Measurements from ENCODE around the gene ARHGEF16. TPM values are rescaled to one million over a fixed set of nuclear protein-coding genes. Genes with fewer than 3 reads are reported as not detected.

Gene ARHGEF16
- total and polyA plus RNA-seq, 2 experiments from 2014 or later, result not detected

GRCh38 chr1:3444298-3444697 lies 10.2 kb upstream of the ARHGEF16 start:
- Histone ChIP-seq H2AFZ (no peak overlapping the region), H3K36me3 (ENCODE audit: low read depth) (no peaks in the 10 kb centered on the region), H3K27me3 (replicated peaks; ENCODE audit: insufficient read depth) (peaks cover 39% of the 10 kb centered on the region), H3K4me3 (no peak overlapping the region), H3K27ac (no peak overlapping the region), H3K4me1 (ENCODE audit: insufficient read depth) (no peaks in the 10 kb centered on the region), H3K9me2 (ENCODE audit: insufficient read depth) (no peaks in the 10 kb centered on the region), H3F3A (ENCODE audit: insufficient read depth) (no peaks in the 10 kb centered on the region), H3K4me2 (ENCODE audit: unreplicated experiment) (no peak overlapping the region), H3K79me2 (ENCODE audit: insufficient read depth) (no peaks in the 10 kb centered on the region), H4K20me1 (ENCODE audit: insufficient read depth) (no peaks in the 10 kb centered on the region), H3K9ac (no peak overlapping the region), H3K9me3 (ENCODE audit: low read depth) (no peaks in the 10 kb centered on the region)
- in situ Hi-C loops (cut with MboI), result no loop called here
- no peak for TF ChIP-seq EZH2phosphoT487 (IDR thresholded peaks at IDR 0.05; ENCODE audit: insufficient read depth, low read depth)
- no peak for TF ChIP-seq EZH2 (IDR thresholded peaks at IDR 0.05; ENCODE audit: insufficient read depth, poor library complexity, severe bottlenecking)
- DNase-seq, result no peak
- 63 to 64% methylated on average over 18 of the region's 18 CpGs for WGBS, 2 experiments (ENCODE audit: low coverage in 1 of 2, low lambda C conversion rate in 2 of 2, missing lambda C conversion rate in 2 of 2)

GRCh38 chr1:3444736-3445135 lies 9.7 kb upstream of the ARHGEF16 start:
- WGBS, 2 experiments (ENCODE audit: low coverage in 1 of 2, low lambda C conversion rate in 2 of 2, missing lambda C conversion rate in 2 of 2), result 31 to 35% methylated on average over 10 of the region's 10 CpGs
- no peaks in the 10 kb centered on the region for H3K9me3 ChIP-seq (ENCODE audit: low read depth)
- H3F3A ChIP-seq (ENCODE audit: insufficient read depth), result no peaks in the 10 kb centered on the region
- no peak overlapping the region for H2AFZ ChIP-seq
- in situ Hi-C loops (cut with MboI), result no loop called here
- H3K36me3 ChIP-seq (ENCODE audit: low read depth), result no peaks in the 10 kb centered on the region
- H3K27me3 ChIP-seq (replicated peaks; ENCODE audit: insufficient read depth), result peaks cover 39% of the 10 kb centered on the region
- H3K27ac ChIP-seq, result no peak overlapping the region
- no peak overlapping the region for H3K4me3 ChIP-seq
- TF ChIP-seq EZH2phosphoT487 (IDR thresholded peaks at IDR 0.05; ENCODE audit: insufficient read depth, low read depth) (no peak), EZH2 (IDR thresholded peaks at IDR 0.05; ENCODE audit: insufficient read depth, poor library complexity, severe bottlenecking) (no peak)
- H3K9ac ChIP-seq, result no peak overlapping the region
- H3K9me2 ChIP-seq (ENCODE audit: insufficient read depth), result no peaks in the 10 kb centered on the region
- no peaks in the 10 kb centered on the region for H3K79me2 ChIP-seq (ENCODE audit: insufficient read depth)
- H3K4me1 ChIP-seq (ENCODE audit: insufficient read depth), result no peaks in the 10 kb centered on the region
- no peak for DNase-seq
- H3K4me2 ChIP-seq (ENCODE audit: unreplicated experiment), result no peak overlapping the region
- no peaks in the 10 kb centered on the region for H4K20me1 ChIP-seq (ENCODE audit: insufficient read depth)

DNA sequence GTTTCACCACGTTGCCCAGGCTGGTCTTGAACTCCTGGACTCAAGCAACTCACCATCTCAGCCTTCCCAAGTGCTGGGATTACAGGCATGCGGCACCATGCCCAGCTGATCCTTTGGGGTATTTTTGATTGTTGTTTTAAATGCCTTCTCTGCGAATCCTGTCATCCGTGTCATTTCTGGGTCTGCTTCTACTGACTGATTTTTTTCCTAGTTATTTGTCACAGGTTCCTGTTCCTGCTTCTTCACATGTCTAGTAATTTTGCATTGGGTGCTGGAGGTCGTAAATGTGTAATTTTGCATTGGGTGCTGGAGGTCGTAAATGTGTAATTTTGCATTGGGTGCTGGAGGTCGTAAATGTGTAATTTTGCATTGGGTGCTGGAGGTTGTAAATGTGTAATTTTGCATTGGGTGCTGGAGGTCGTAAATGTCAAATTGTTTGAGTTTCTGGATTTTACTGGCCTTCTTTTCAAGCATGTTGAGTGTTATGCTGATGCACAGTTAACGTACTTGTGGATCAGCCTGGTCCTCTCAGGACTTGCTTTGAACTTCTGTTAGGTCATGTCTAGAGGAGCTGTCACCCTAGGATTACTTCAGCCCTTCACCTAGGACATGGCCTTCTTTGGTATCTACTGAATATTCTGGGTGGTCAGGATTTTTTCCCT lies 4.1 kb upstream of the ARHGEF16 start:
- no peak overlapping the region for H3K9ac ChIP-seq
- H3K27me3 ChIP-seq (replicated peaks; ENCODE audit: insufficient read depth), result peaks cover 36% of the 10 kb centered on the region
- H3K79me2 ChIP-seq (ENCODE audit: insufficient read depth), result no peaks in the 10 kb centered on the region
- H3K9me2 ChIP-seq (ENCODE audit: insufficient read depth), result no peaks in the 10 kb centered on the region
- in situ Hi-C loops (cut with MboI), result no loop called here
- no peaks in the 10 kb centered on the region for H3K9me3 ChIP-seq (ENCODE audit: low read depth)
- no peak overlapping the region for H3K27ac ChIP-seq
- H3K4me1 ChIP-seq (ENCODE audit: insufficient read depth), result no peaks in the 10 kb centered on the region
- 61 to 62% methylated on average over 9 of the region's 9 CpGs for WGBS, 2 experiments (ENCODE audit: low coverage in 1 of 2, low lambda C conversion rate in 2 of 2, missing lambda C conversion rate in 2 of 2)
- no peak overlapping the region for H3K4me2 ChIP-seq (ENCODE audit: unreplicated experiment)
- no peak overlapping the region for H3K4me3 ChIP-seq
- TF ChIP-seq EZH2phosphoT487 (IDR thresholded peaks at IDR 0.05; ENCODE audit: insufficient read depth, low read depth) (no peak), EZH2 (IDR thresholded peaks at IDR 0.05; ENCODE audit: insufficient read depth, poor library complexity, severe bottlenecking) (no peak)
- no peaks in the 10 kb centered on the region for H3F3A ChIP-seq (ENCODE audit: insufficient read depth)
- H4K20me1 ChIP-seq (ENCODE audit: insufficient read depth), result no peaks in the 10 kb centered on the region
- H3K36me3 ChIP-seq (ENCODE audit: low read depth), result no peaks in the 10 kb centered on the region
- DNase-seq, result no peak
- no peak overlapping the region for H2AFZ ChIP-seq

GRCh38 chr1:3450983-3451382 lies 3.5 kb upstream of the ARHGEF16 start:
- H2AFZ ChIP-seq, result no peak overlapping the region
- no peak for DNase-seq
- H3K4me3 ChIP-seq, result no peak overlapping the region
- TF ChIP-seq EZH2phosphoT487 (IDR thresholded peaks at IDR 0.05; ENCODE audit: insufficient read depth, low read depth), result no peak
- no peak for TF ChIP-seq EZH2 (IDR thresholded peaks at IDR 0.05; ENCODE audit: insufficient read depth, poor library complexity, severe bottlenecking)
- no peaks in the 10 kb centered on the region for H3K9me3 ChIP-seq (ENCODE audit: low read depth)
- H3K9me2 ChIP-seq (ENCODE audit: insufficient read depth), result no peaks in the 10 kb centered on the region
- no peaks in the 10 kb centered on the region for H3F3A ChIP-seq (ENCODE audit: insufficient read depth)
- 54 to 56% methylated on average over 12 of the region's 12 CpGs for WGBS, 2 experiments (ENCODE audit: low coverage in 1 of 2, low lambda C conversion rate in 2 of 2, missing lambda C conversion rate in 2 of 2)
- no peaks in the 10 kb centered on the region for H3K79me2 ChIP-seq (ENCODE audit: insufficient read depth)
- in situ Hi-C loops (cut with MboI), result no loop called here
- H3K4me2 ChIP-seq (ENCODE audit: unreplicated experiment), result no peak overlapping the region
- no peak overlapping the region for H3K27ac ChIP-seq
- no peak overlapping the region for H3K9ac ChIP-seq
- H3K4me1 ChIP-seq (ENCODE audit: insufficient read depth), result no peaks in the 10 kb centered on the region
- no peaks in the 10 kb centered on the region for H4K20me1 ChIP-seq (ENCODE audit: insufficient read depth)
- H3K36me3 ChIP-seq (ENCODE audit: low read depth), result no peaks in the 10 kb centered on the region
- H3K27me3 ChIP-seq (replicated peaks; ENCODE audit: insufficient read depth), result peaks cover 41% of the 10 kb centered on the region

Data from GM23248 (cell line).